K562 (cell line): ENCODE measurements around the gene DNALI1. TPM values are rescaled to one million over a fixed set of nuclear protein-coding genes. Genes with fewer than 3 reads are reported as not detected.
A peak's percentile ranks its signal among the peaks of the same experiment; 100 is the strongest.

ENCODE experiments used
- BMI1 ChIP-seq: fragments of 150-350 bp; IDR thresholded peaks from 2 replicates; pipeline ENCODE4 v1.6.1; 2014; ENCODE audit warnings: low read length
- CEBPZ ChIP-seq: fragments of 150-350 bp; IDR thresholded peaks from 2 replicates; pipeline ENCODE4 v1.6.1; 2014; ENCODE audit warnings: low read depth, mild to moderate bottlenecking, low read length, borderline replicate concordance
- ETV5 ChIP-seq: sonication (generic); formaldehyde crosslinking; IDR thresholded peaks from 2 replicates; pipeline ENCODE4 v1.4.0; 2020; ENCODE audit warnings: low read depth, mild to moderate bottlenecking, missing genetic modification reagents
- FOXK1 ChIP-seq: sonication (generic); formaldehyde crosslinking; IDR thresholded peaks from 2 replicates; pipeline ENCODE4 v1.8.0; 2022; ENCODE audit warnings: missing genetic modification reagents, mild to moderate bottlenecking, borderline replicate concordance
- HDAC1 ChIP-seq, 2 experiments: fragments of 450-650 bp; IDR thresholded peaks; 2 replicates each; pipeline ENCODE4 v1.6.1; 2016 to 2017; ENCODE audit warnings: inconsistent platforms in 1 of 2, mild to moderate bottlenecking in 1 of 2, moderate library complexity in 1 of 2
- KLF10 ChIP-seq: fragments of 250-450 bp; sonication (Bioruptor Pico); IDR thresholded peaks from 2 replicates; pipeline ENCODE4 v1.6.1; 2021; ENCODE audit warnings: matching md5 sums
- MAFF ChIP-seq: IDR thresholded peaks from 2 replicates; pipeline ENCODE4 v1.6.1; 2012; ENCODE audit warnings: low read length, improper control_type of control experiment
- PML ChIP-seq: IDR thresholded peaks from 2 replicates; pipeline ENCODE4 v1.6.1; 2012; ENCODE audit warnings: low read length, inconsistent platforms
- PRPF4 ChIP-seq: fragments of 200-400 bp; formaldehyde crosslinking; IDR thresholded peaks from one replicate; pipeline ENCODE4 v1.6.1; 2017; ENCODE audit warnings: low read length, low read depth, mild to moderate bottlenecking; ENCODE audit not compliant: insufficient read depth, poor library complexity, severe bottlenecking
- RAD21 ChIP-seq, 2 experiments: fragments of 250-450 bp in 1 of 2; fragments of 450-650 bp in 1 of 2; sonication (Bioruptor Pico) in 1 of 2; formaldehyde crosslinking in 1 of 2; IDR thresholded peaks in 1 of 2; conservative IDR thresholded peaks in 1 of 2; 2 replicates each; pipeline versions ENCODE4 v1.4.0 to v1.8.0; 2020 to 2022; ENCODE audit warnings: mild to moderate bottlenecking in 2 of 2, moderate library complexity in 1 of 2
- RFX5 ChIP-seq: IDR thresholded peaks from 2 replicates; pipeline ENCODE4 v1.6.1; 2011; ENCODE audit warnings: low read depth, mild to moderate bottlenecking, improper control_type of control experiment, low read length
- SIN3B ChIP-seq: fragments of 450-650 bp; IDR thresholded peaks from 2 replicates; pipeline ENCODE4 v1.6.1; 2017; ENCODE audit warnings: low read depth, mild to moderate bottlenecking, moderate library complexity
- SMAD1 ChIP-seq: fragments of 150-350 bp; IDR thresholded peaks from 2 replicates; pipeline ENCODE4 v1.6.1; 2014; ENCODE audit warnings: low read length, low read depth; ENCODE audit not compliant: partially characterized antibody
- SREBF2 ChIP-seq: sonication (generic); formaldehyde crosslinking; IDR thresholded peaks from 2 replicates; pipeline ENCODE4 v1.4.0; 2020; ENCODE audit warnings: mild to moderate bottlenecking, missing genetic modification reagents
- TBP ChIP-seq: optimal IDR thresholded peaks from 2 replicates; pipeline ENCODE3; 2011; ENCODE audit warnings: low read depth, low read length, improper control_type of control experiment
- ZEB2 ChIP-seq: fragments of 450-650 bp; IDR thresholded peaks from 2 replicates; pipeline ENCODE4 v1.6.1; 2016
- ZNF134 ChIP-seq: fragments of 250-450 bp; sonication (Bioruptor Pico); conservative IDR thresholded peaks from 2 replicates; pipeline ENCODE4 v1.4.0; 2020
- ZNF143 ChIP-seq: sonication (generic); formaldehyde crosslinking; IDR thresholded peaks from 2 replicates; pipeline ENCODE4 v1.9.0; 2022; ENCODE audit warnings: mild to moderate bottlenecking, missing genetic modification reagents
- ZNF212 ChIP-seq: fragments of 450-650 bp; formaldehyde crosslinking; IDR thresholded peaks from 2 replicates; pipeline ENCODE4 v1.4.0; 2020; ENCODE audit warnings: mild to moderate bottlenecking
- ZNF253 ChIP-seq: fragments of 250-450 bp; sonication (Bioruptor Pico); conservative IDR thresholded peaks from 2 replicates; pipeline ENCODE4 v1.6.1; 2021; ENCODE audit warnings: mild to moderate bottlenecking
- ZNF384 ChIP-seq: IDR thresholded peaks from 2 replicates; pipeline ENCODE4 v1.6.1; 2012; ENCODE audit warnings: low read depth, low read length, improper control_type of control experiment
- polyA plus RNA-seq, 8 experiments: library from polyadenylated mRNA; depleted of rRNA in 4 of 8; stranded (reverse) in 5 of 8; unstranded in 3 of 8; fragments of >200 nt; fragmentation: Nextera tagmentation in 2 of 8; fragmentation: Illumina TruSeq in 1 of 8; extraction: Ambion mirVana in 2 of 8; extraction: Trizol in 1 of 8; gene quantifications; 2 replicates each; pipeline versions ENCODE4 v1.2.1 to v1.2.3, GENCODE V29; 2011 to 2014; ENCODE audit warnings: inconsistent platforms in 1 of 8, missing spikeins in 1 of 8
- total RNA-seq, 7 experiments: library from RNA; depleted of rRNA in 6 of 7; stranded (reverse); fragments of >200 nt in 6 of 7; fragmentation: Illumina TruSeq in 2 of 7; extraction: Trizol in 2 of 7; gene quantifications; 2 replicates each; pipeline versions ENCODE4 v1.2.1 to v1.2.3, GENCODE V29; 2011 to 2021; ENCODE audit warnings: low replicate concordance in 1 of 7
- TF ChIP-seq, protein P1 (sequence below): fragments of 450-650 bp; conservative IDR thresholded peaks from 2 replicates; pipeline ENCODE4 v1.6.1; 2016; ENCODE audit warnings: missing genetic modification characterization, low read depth, mild to moderate bottlenecking, missing compliant biosample characterization, moderate library complexity
- TF ChIP-seq, protein P2 (sequence below): fragments of 250-450 bp; sonication (Bioruptor Pico); IDR thresholded peaks from 2 replicates; pipeline ENCODE4 v1.4.0; 2020; ENCODE audit warnings: mild to moderate bottlenecking

The DNALI1 gene
- total and polyA plus RNA-seq, 9 of the 15 experiments (the other 6 are each of a cell fraction or from before 2014, with no cell fraction given) = 0.87 to 5.6 (median 1.2) TPM

- TF ChIP-seq CEBPZ (no peak), ZEB2 (peak; percentile 68; the same call in 1 of the 2 replicates), KLF10 (CRISPR knock-in tag) (no peak), SIN3B (peak; percentile 77), ZNF384 (no peak), ETV5 (peak; percentile 81), RAD21 (CRISPR knock-in tag; conservative IDR thresholded peaks at IDR 0.05 in 1 of 2, IDR thresholded peaks at IDR 0.05 in 1 of 2) (peak in 1 of 2 experiments; percentile 34; a peak in 2 of 4 replicates), MAFF (no peak), BMI1 (no peak), SREBF2 (CRISPR knock-in tag) (no peak), HDAC1 (IDR thresholded peaks at IDR 0.05) (no peak), ZNF253 (no peak), PRPF4 (no peak), RFX5 (no peak), SMAD1 (peak; percentile 64), PML (peak; percentile 80), ZNF143 (CRISPR knock-in tag) (no peak), ZNF212 (CRISPR knock-in tag) (no peak), FOXK1 (no peak), ZNF134 (CRISPR knock-in tag) (no peak), TBP (peak; percentile 68)
- TF ChIP-seq, protein P1, sequence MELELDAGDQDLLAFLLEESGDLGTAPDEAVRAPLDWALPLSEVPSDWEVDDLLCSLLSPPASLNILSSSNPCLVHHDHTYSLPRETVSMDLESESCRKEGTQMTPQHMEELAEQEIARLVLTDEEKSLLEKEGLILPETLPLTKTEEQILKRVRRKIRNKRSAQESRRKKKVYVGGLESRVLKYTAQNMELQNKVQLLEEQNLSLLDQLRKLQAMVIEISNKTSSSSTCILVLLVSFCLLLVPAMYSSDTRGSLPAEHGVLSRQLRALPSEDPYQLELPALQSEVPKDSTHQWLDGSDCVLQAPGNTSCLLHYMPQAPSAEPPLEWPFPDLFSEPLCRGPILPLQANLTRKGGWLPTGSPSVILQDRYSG (tag) = 0 out of 2 replicates have a peak, but pooled peaks have one; percentile 60
- TF ChIP-seq, protein P2, sequence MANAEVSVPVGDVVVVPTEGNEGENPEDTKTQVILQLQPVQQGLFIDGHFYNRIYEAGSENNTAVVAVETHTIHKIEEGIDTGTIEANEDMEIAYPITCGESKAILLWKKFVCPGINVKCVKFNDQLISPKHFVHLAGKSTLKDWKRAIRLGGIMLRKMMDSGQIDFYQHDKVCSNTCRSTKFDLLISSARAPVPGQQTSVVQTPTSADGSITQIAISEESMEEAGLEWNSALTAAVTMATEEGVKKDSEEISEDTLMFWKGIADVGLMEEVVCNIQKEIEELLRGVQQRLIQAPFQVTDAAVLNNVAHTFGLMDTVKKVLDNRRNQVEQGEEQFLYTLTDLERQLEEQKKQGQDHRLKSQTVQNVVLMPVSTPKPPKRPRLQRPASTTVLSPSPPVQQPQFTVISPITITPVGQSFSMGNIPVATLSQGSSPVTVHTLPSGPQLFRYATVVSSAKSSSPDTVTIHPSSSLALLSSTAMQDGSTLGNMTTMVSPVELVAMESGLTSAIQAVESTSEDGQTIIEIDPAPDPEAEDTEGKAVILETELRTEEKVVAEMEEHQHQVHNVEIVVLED (CRISPR knock-in tag) = peak; percentile 78
Observed at GRCh38 chr1:37514350-37515184, 42.2 kb upstream of the DNALI1 start, which contains the start of gene MEAF6 (continued).
